GM12878 (cell line): Measurements from ENCODE around the gene ZFP36. TPM values are rescaled to one million over a fixed set of nuclear protein-coding genes. Genes with fewer than 3 reads are reported as not detected.

Experiments
- BMI1 ChIP-seq: fragments of 450-650 bp; IDR thresholded peaks from 2 replicates; pipeline ENCODE4 v1.6.1; 2016; ENCODE audit warnings: mild to moderate bottlenecking, moderate library complexity, borderline replicate concordance
- CEBPB ChIP-seq, 2 experiments: fragments of 150-350 bp in 1 of 2; IDR thresholded peaks; 2 replicates each; pipeline ENCODE4 v1.6.1; 2012 to 2014; ENCODE audit warnings: low read depth in 2 of 2, low read length in 2 of 2, borderline replicate concordance in 1 of 2, inconsistent platforms in 1 of 2
- DPF2 ChIP-seq: fragments of 450-650 bp; IDR thresholded peaks from 2 replicates; pipeline ENCODE4 v1.6.1; 2017; ENCODE audit warnings: mild to moderate bottlenecking
- FOS ChIP-seq: IDR thresholded peaks from 3 replicates; pipeline ENCODE4 v1.6.1; 2011; ENCODE audit warnings: borderline replicate concordance; ENCODE audit not compliant: insufficient read length; ENCODE audit errors: extremely low read depth
- FOXK2 ChIP-seq: fragments of 450-650 bp; IDR thresholded peaks from 2 replicates; pipeline ENCODE4 v1.6.1; 2017; ENCODE audit warnings: mild to moderate bottlenecking, moderate library complexity
- HDAC2 ChIP-seq: fragments of 200-600 bp; sonication (generic); IDR thresholded peaks from 2 replicates; pipeline ENCODE4 v1.6.1; 2017
- HDAC6 ChIP-seq: fragments of 200-600 bp; sonication (generic); IDR thresholded peaks from one replicate; pipeline ENCODE4 v1.8.0; 2017; ENCODE audit warnings: antibody characterized with exemption; ENCODE audit not compliant: unreplicated experiment
- HSF1 ChIP-seq: fragments of 150-350 bp; IDR thresholded peaks from 2 replicates; pipeline ENCODE4 v1.6.1; 2014; ENCODE audit warnings: mild to moderate bottlenecking, low read depth, low read length
- IRF5 ChIP-seq: fragments of 450-650 bp; IDR thresholded peaks from 2 replicates; pipeline ENCODE4 v1.6.1; 2017; ENCODE audit warnings: borderline replicate concordance
- MTA3 ChIP-seq: IDR thresholded peaks from 2 replicates; pipeline ENCODE4 v1.6.1; 2012; ENCODE audit warnings: low read length, inconsistent platforms, borderline replicate concordance
- PBX3 ChIP-seq: IDR thresholded peaks from 2 replicates; pipeline ENCODE4 v1.6.1; 2011; ENCODE audit warnings: mild to moderate bottlenecking, low read depth, low read length, moderate library complexity; ENCODE audit not compliant: insufficient replicate concordance
- RAD21 ChIP-seq: IDR thresholded peaks from 2 replicates; pipeline ENCODE4 v1.6.1; 2011; ENCODE audit warnings: mild to moderate bottlenecking, low read depth, low read length, moderate library complexity; ENCODE audit not compliant: insufficient read depth
- SRF ChIP-seq, 2 experiments: IDR thresholded peaks; 2 replicates each; pipeline ENCODE4 v1.6.1; 2011; ENCODE audit warnings: low read depth in 2 of 2, low read length in 2 of 2, mild to moderate bottlenecking in 1 of 2, moderate library complexity in 1 of 2
- SUPT20H ChIP-seq: IDR thresholded peaks from 2 replicates; pipeline ENCODE4 v1.6.1; 2011; ENCODE audit warnings: low read depth, mild to moderate bottlenecking, low read length, moderate library complexity, borderline replicate concordance; ENCODE audit not compliant: control insufficient read depth
- USF2 ChIP-seq: IDR thresholded peaks from 2 replicates; pipeline ENCODE4 v1.6.1; 2011; ENCODE audit warnings: low read depth, low read length, improper control_type of control experiment, borderline replicate concordance
- ZNF384 ChIP-seq: IDR thresholded peaks from 2 replicates; pipeline ENCODE4 v1.6.1; 2012; ENCODE audit warnings: low read depth, mild to moderate bottlenecking, low read length, improper control_type of control experiment, borderline replicate concordance
- polyA plus RNA-seq, 11 experiments: library from polyadenylated mRNA; depleted of rRNA in 4 of 11; unstranded in 6 of 11; stranded (reverse) in 5 of 11; fragments of >200 nt; fragmentation: Nextera tagmentation in 4 of 11; fragmentation: Illumina TruSeq in 1 of 11; extraction: Ambion mirVana in 4 of 11; extraction: Trizol in 1 of 11; gene quantifications; 1 replicate in 1 of 11; 2 replicates in 10 of 11; pipeline versions ENCODE4 v1.2.1 to v1.2.3, GENCODE V29; 2011 to 2016; ENCODE audit warnings: inconsistent platforms in 2 of 11, missing spikeins in 2 of 11, low read depth in 1 of 11
- total RNA-seq, 4 experiments: library from RNA; depleted of rRNA in 3 of 4; stranded (reverse); fragments of >200 nt in 3 of 4; fragmentation: Illumina TruSeq in 1 of 4; extraction: Trizol in 1 of 4; gene quantifications; 2 replicates each; pipeline versions ENCODE4 v1.2.1 to v1.2.3, GENCODE V29; 2013 to 2021
- TF ChIP-seq, protein P1 (sequence below): IDR thresholded peaks from 2 replicates; pipeline ENCODE4 v1.6.1; 2012; ENCODE audit warnings: improper control_type of control experiment, low read depth, low read length; ENCODE audit not compliant: insufficient replicate concordance

Gene ZFP36
- total and polyA plus RNA-seq, 10 of the 15 experiments (the other 5 are each of a cell fraction or from before 2014, with no cell fraction given), result 5.3 to 55.0 (median 18.1) TPM

GRCh38 chr19:39397360-39398296 lies 9.0 kb upstream of the ZFP36 start (continued):
- TF ChIP-seq HSF1, result no peak
- TF ChIP-seq, protein P1, sequence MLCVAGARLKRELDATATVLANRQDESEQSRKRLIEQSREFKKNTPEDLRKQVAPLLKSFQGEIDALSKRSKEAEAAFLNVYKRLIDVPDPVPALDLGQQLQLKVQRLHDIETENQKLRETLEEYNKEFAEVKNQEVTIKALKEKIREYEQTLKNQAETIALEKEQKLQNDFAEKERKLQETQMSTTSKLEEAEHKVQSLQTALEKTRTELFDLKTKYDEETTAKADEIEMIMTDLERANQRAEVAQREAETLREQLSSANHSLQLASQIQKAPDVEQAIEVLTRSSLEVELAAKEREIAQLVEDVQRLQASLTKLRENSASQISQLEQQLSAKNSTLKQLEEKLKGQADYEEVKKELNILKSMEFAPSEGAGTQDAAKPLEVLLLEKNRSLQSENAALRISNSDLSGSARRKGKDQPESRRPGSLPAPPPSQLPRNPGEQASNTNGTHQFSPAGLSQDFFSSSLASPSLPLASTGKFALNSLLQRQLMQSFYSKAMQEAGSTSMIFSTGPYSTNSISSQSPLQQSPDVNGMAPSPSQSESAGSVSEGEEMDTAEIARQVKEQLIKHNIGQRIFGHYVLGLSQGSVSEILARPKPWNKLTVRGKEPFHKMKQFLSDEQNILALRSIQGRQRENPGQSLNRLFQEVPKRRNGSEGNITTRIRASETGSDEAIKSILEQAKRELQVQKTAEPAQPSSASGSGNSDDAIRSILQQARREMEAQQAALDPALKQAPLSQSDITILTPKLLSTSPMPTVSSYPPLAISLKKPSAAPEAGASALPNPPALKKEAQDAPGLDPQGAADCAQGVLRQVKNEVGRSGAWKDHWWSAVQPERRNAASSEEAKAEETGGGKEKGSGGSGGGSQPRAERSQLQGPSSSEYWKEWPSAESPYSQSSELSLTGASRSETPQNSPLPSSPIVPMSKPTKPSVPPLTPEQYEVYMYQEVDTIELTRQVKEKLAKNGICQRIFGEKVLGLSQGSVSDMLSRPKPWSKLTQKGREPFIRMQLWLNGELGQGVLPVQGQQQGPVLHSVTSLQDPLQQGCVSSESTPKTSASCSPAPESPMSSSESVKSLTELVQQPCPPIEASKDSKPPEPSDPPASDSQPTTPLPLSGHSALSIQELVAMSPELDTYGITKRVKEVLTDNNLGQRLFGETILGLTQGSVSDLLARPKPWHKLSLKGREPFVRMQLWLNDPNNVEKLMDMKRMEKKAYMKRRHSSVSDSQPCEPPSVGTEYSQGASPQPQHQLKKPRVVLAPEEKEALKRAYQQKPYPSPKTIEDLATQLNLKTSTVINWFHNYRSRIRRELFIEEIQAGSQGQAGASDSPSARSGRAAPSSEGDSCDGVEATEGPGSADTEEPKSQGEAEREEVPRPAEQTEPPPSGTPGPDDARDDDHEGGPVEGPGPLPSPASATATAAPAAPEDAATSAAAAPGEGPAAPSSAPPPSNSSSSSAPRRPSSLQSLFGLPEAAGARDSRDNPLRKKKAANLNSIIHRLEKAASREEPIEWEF, result no peak
- TF ChIP-seq IRF5, result no peak
- TF ChIP-seq DPF2, result no peak
- no peak for TF ChIP-seq FOXK2
- TF ChIP-seq HDAC2, result no peak
- TF ChIP-seq CEBPB (IDR thresholded peaks at IDR 0.05; ENCODE audit: borderline replicate concordance in 1 of 2, low read depth in 2 of 2, low read length in 2 of 2), result no peak
- no peak for TF ChIP-seq HDAC6
- TF ChIP-seq USF2, result no peak
- TF ChIP-seq RAD21, result peak; percentile 94
- TF ChIP-seq BMI1, result no peak
- TF ChIP-seq FOS, result no peak
- TF ChIP-seq SRF (IDR thresholded peaks at IDR 0.05; ENCODE audit: low read depth in 2 of 2, low read length in 2 of 2), result no peak
- TF ChIP-seq MTA3, result no peak
- TF ChIP-seq ZNF384, result no peak
- no peak for TF ChIP-seq SUPT20H
- TF ChIP-seq PBX3, result no peak
